Kidney capillary endothelial cell (primary cell): ENCODE results near the gene CRYZL1.
"Not testable (repeated sequence)": the region's sequence is repeated elsewhere in the genome, so short reads cannot be mapped to it uniquely, and the experiment has no call there.

ENCODE experiments used
- DNase-seq: peaks from one replicate; pipeline ENCODE4 v3.0.0-alpha.2; 2018; ENCODE audit warnings: low spot score

CRYZL1 gene

GRCh38 chr21:33626151-33626550, 15.4 kb downstream of the CRYZL1 start:
- DNase-seq = not testable (repeated sequence)

- no peak for DNase-seq
These were observed 19.3 kb downstream of the CRYZL1 start for GRCh38 chr21:33622253-33622652.

GRCh38 chr21:33619726-33620125, 21.8 kb downstream of the CRYZL1 start:
- DNase-seq = no peak

- no peak for DNase-seq
These were observed 23.1 kb downstream of the CRYZL1 start for GRCh38 chr21:33618407-33618806.

GRCh38 chr21:33617565-33617964, 24.0 kb downstream of the CRYZL1 start:
- not testable (repeated sequence) for DNase-seq

- DNase-seq = no peak
These were observed 30.4 kb downstream of the CRYZL1 start for GRCh38 chr21:33611006-33611744.

- DNase-seq = peak; percentile 41
These were observed 33.0 kb downstream of the CRYZL1 start for GRCh38 chr21:33608559-33608958.

- DNase-seq = no peak
These were observed 43.5 kb downstream of the CRYZL1 start for GRCh38 chr21:33598051-33598450.

GRCh38 chr21:33588485-33589335, 52.8 kb downstream of the CRYZL1 start, which contains the start of gene DONSON:
TSS of gene DONSON (minus strand) at chr21:33588684. CDS start at chr21:33588641, 43 bp downstream.
- DNase-seq = peak; percentile 82

GRCh38 chr21:33587792-33588484, 53.6 kb downstream of the CRYZL1 start:
- peak; percentile 30 for DNase-seq

GRCh38 chr21:33586927-33587326, 54.6 kb downstream of the CRYZL1 start:
- no peak for DNase-seq

- DNase-seq = no peak
These were observed 57.1 kb downstream of the CRYZL1 start for GRCh38 chr21:33584455-33584854.

GRCh38 chr21:33578959-33579542, 62.5 kb downstream of the CRYZL1 start:
- DNase-seq = peak; percentile 39

GRCh38 chr21:33578214-33578613, 63.3 kb downstream of the CRYZL1 start:
- DNase-seq = no peak

- not testable (repeated sequence) for DNase-seq
These were observed 64.8 kb downstream of the CRYZL1 start for GRCh38 chr21:33576741-33577141.

- DNase-seq = no peak
These were observed 69.2 kb downstream of the CRYZL1 start for GRCh38 chr21:33572350-33572749.

- no peak for DNase-seq
These were observed 71.5 kb downstream of the CRYZL1 start for GRCh38 chr21:33569991-33570390.

- no peak for DNase-seq
These were observed 73.1 kb downstream of the CRYZL1 start for GRCh38 chr21:33568448-33568847.

GRCh38 chr21:33567914-33568313, 73.6 kb downstream of the CRYZL1 start:
- no peak for DNase-seq

- DNase-seq = no peak
These were observed 75.0 kb downstream of the CRYZL1 start for GRCh38 chr21:33566514-33566913.

GRCh38 chr21:33562389-33562788, 79.2 kb downstream of the CRYZL1 start:
- no peak for DNase-seq

- DNase-seq = no peak
These were observed 80.2 kb downstream of the CRYZL1 start for GRCh38 chr21:33561373-33561772.
